KMS-11 (cell line): ENCODE measurements around the gene GTPBP1.

ENCODE experiments used
- H2AFZ ChIP-seq: fragments of 200-600 bp; sonication (generic); 2 replicates; pipeline ENCODE4 v1.6.1; 2016; ENCODE audit warnings: antibody characterized with exemption, mixed run types, low read depth
- H3K27ac ChIP-seq: fragments of 200-600 bp; sonication (generic); 2 replicates; pipeline ENCODE4 v1.6.1; 2016; ENCODE audit warnings: mild to moderate bottlenecking, mixed run types
- H3K27me3 ChIP-seq: fragments of 200-600 bp; sonication (generic); 2 replicates; pipeline ENCODE4 v1.6.1; 2017; ENCODE audit warnings: mild to moderate bottlenecking, low read depth, mixed run types, moderate library complexity; ENCODE audit not compliant: insufficient read depth
- H3K36me3 ChIP-seq: fragments of 200-600 bp; sonication (generic); 2 replicates; pipeline ENCODE4 v1.6.1; 2017; ENCODE audit warnings: mild to moderate bottlenecking, mixed run types; ENCODE audit not compliant: insufficient read depth
- H3K4me1 ChIP-seq: fragments of 200-600 bp; sonication (generic); 2 replicates; pipeline ENCODE4 v1.6.1; 2016; ENCODE audit warnings: mild to moderate bottlenecking, low read depth, mixed run types; ENCODE audit not compliant: poor library complexity, severe bottlenecking
- H3K4me2 ChIP-seq: fragments of 200-600 bp; sonication (generic); 2 replicates; pipeline ENCODE4 v1.7.0; 2016; ENCODE audit warnings: mild to moderate bottlenecking, mixed run types
- H3K4me3 ChIP-seq: fragments of 200-600 bp; sonication (generic); IDR thresholded peaks from 2 replicates; pipeline ENCODE4 v1.6.1; 2017; ENCODE audit warnings: low read depth, low read length, mixed read lengths; ENCODE audit not compliant: insufficient read depth
- H3K79me2 ChIP-seq: fragments of 200-600 bp; sonication (generic); 2 replicates; pipeline ENCODE4 v1.6.1; 2016; ENCODE audit warnings: low read depth, mixed run types; ENCODE audit not compliant: insufficient read depth
- H3K9ac ChIP-seq: fragments of 200-600 bp; sonication (generic); 2 replicates; pipeline ENCODE4 v1.6.1; 2016; ENCODE audit warnings: mild to moderate bottlenecking, mixed run types
- H4K20me1 ChIP-seq: fragments of 200-600 bp; sonication (generic); 2 replicates; pipeline ENCODE4 v1.6.1; 2016; ENCODE audit warnings: mild to moderate bottlenecking, mixed run types; ENCODE audit not compliant: insufficient read depth
- TF ChIP-seq, protein P1 (sequence below): fragments of 200-600 bp; sonication (generic); conservative IDR thresholded peaks from 2 replicates; pipeline ENCODE4 v1.6.1; 2017; ENCODE audit warnings: low read depth, mild to moderate bottlenecking, antibody characterized with exemption, low read length, moderate library complexity, mixed read lengths

Gene GTPBP1

DNA sequence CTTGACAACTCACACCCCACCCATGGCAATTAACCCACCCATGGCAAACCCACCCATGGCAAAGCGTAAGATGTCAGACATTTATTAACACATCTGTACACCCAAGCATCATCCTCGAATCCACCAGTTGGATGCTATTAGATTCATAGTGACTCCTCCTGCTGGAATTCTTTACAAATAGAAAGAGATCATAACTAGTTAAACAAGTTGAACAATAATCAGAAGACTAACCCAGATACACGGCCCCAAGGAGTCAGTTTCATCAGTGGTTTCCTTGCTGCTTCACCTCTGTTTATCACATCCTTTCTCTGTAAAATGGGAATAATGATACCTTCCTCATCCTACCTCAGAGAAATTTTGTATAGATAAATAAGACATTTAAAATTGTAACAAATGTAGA, 5.1 kb downstream of the GTPBP1 start:
- H2AFZ ChIP-seq: no peak overlapping the region
- H3K27me3 ChIP-seq: no peaks in the 10 kb centered on the region
- TF ChIP-seq, protein P1, sequence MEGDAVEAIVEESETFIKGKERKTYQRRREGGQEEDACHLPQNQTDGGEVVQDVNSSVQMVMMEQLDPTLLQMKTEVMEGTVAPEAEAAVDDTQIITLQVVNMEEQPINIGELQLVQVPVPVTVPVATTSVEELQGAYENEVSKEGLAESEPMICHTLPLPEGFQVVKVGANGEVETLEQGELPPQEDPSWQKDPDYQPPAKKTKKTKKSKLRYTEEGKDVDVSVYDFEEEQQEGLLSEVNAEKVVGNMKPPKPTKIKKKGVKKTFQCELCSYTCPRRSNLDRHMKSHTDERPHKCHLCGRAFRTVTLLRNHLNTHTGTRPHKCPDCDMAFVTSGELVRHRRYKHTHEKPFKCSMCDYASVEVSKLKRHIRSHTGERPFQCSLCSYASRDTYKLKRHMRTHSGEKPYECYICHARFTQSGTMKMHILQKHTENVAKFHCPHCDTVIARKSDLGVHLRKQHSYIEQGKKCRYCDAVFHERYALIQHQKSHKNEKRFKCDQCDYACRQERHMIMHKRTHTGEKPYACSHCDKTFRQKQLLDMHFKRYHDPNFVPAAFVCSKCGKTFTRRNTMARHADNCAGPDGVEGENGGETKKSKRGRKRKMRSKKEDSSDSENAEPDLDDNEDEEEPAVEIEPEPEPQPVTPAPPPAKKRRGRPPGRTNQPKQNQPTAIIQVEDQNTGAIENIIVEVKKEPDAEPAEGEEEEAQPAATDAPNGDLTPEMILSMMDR: no peak
- no peak overlapping the region for H3K9ac ChIP-seq
- 0 out of 2 replicates have a peak, but pooled peaks cover 3% of the 10 kb centered on the region for H3K36me3 ChIP-seq
- no peak overlapping the region for H3K4me2 ChIP-seq
- H3K79me2 ChIP-seq: peaks cover 90% of the 10 kb centered on the region
- peaks cover 23% of the 10 kb centered on the region for H3K4me1 ChIP-seq
- no peak overlapping the region for H3K4me3 ChIP-seq
- no peak overlapping the region for H3K27ac ChIP-seq
- peaks cover 8% of the 10 kb centered on the region for H4K20me1 ChIP-seq

DNA sequence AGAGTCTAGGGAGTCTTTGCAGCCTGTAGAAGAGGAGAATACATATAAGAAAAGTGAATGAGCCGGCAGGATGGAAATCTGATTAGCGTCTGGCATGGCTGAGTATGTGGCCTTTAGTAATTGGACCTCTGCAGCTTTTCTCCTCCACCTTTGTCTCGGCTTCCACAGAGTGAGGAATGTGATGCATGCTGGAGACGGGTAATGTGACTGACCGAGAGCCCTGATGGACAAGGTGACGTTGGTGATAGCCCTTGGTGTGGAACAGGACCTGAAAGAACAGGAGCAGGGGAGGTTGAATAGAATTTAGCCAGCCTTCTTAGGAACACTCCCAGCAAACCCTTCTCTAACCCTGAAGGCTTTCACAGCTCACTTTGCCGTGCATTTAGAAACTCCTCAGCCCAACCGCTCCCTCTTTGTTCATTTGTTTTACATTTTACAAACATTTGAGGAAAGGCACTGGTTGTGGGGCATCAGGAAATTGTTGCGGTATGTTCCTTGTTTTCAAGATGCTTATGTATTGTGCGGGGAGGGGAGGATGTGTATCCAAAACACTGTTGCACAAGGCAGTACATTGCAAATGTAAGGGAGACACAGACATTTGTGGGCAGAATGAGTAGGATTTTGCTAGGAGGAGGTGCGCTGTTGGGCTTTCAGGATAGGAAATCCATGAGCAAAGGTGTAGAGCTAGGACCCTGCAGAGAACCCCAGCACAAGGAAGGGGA, 6.9 kb downstream of the GTPBP1 start:
- H4K20me1 ChIP-seq: peaks cover 8% of the 10 kb centered on the region; the same call in 1 of the 2 replicates
- peaks cover 75% of the 10 kb centered on the region for H3K79me2 ChIP-seq
- H3K27me3 ChIP-seq: no peaks in the 10 kb centered on the region
- TF ChIP-seq, protein P1: no peak
- no peak overlapping the region for H3K27ac ChIP-seq
- H3K4me2 ChIP-seq: no peak overlapping the region
- no peak overlapping the region for H2AFZ ChIP-seq
- H3K36me3 ChIP-seq: 0 out of 2 replicates have a peak, but pooled peaks cover 3% of the 10 kb centered on the region
- H3K4me3 ChIP-seq: no peak overlapping the region
- H3K4me1 ChIP-seq: peaks cover 15% of the 10 kb centered on the region
- no peak overlapping the region for H3K9ac ChIP-seq

DNA sequence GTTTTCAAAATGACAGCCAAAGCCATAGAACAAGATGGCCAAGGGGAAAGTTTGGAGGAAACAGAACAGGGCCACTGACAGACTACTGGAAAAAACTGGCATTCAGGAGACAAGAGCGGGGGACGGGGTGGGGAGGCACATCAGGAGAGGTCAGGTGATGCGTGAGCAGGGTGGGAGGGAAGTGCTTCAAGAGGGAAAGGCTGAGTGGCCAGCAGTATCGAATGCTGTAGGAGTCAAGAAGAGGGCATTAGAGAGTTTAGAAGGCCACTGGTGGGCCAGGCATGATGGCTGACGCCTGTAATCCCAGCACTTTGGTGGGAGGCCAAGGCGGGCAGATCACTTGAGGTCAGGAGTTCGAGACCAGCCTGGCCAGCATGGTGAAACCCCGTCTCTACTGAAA, 8.2 kb downstream of the GTPBP1 start:
- Histone ChIP-seq H3K79me2 (peaks cover 62% of the 10 kb centered on the region; the same call in 1 of the 2 replicates), H3K36me3 (0 out of 2 replicates have a peak, but pooled peaks cover 3% of the 10 kb centered on the region), H3K4me2 (no peak overlapping the region), H3K27me3 (no peaks in the 10 kb centered on the region), H3K4me3 (no peak overlapping the region), H3K4me1 (peaks cover 3% of the 10 kb centered on the region), H3K27ac (no peak overlapping the region), H2AFZ (no peak overlapping the region), H4K20me1 (peaks cover 8% of the 10 kb centered on the region; the same call in 1 of the 2 replicates), H3K9ac (no peak overlapping the region)
- TF ChIP-seq, protein P1: no peak

DNA sequence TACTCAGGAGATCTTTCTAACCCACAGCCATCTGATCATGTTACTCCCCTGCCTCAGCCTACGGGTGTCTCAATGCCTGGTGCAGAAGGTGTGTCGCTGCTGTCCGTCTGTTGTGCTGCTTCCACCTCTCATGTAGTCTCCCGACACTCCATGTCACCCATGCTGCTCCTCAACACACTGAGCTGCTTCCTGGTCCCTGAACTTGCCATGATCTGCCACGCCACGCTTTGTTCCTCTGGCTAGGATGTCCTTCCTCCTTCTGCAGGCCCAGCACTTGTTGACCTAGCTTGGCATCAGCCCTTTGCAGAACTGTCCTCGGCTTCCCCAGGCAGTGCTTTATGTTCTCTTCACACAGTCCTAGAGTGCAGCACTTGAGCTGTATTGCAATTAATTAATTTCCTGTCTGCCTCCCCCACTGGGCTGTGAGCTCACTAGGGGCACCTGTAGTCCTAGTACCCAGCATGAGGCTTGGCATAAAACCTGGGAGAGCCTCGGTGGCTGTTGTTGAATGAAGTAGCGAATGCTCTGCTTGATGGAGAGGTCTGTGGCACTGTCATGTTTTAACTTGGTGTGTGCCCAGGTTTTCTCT, 9.5 kb downstream of the GTPBP1 start:
- no peak overlapping the region for H2AFZ ChIP-seq
- no peak overlapping the region for H3K9ac ChIP-seq
- H3K36me3 ChIP-seq: no peaks in the 10 kb centered on the region
- no peak overlapping the region for H3K27ac ChIP-seq
- peaks cover 49% of the 10 kb centered on the region; the same call in 1 of the 2 replicates for H3K79me2 ChIP-seq
- TF ChIP-seq, protein P1: no peak
- peaks cover 8% of the 10 kb centered on the region; the same call in 1 of the 2 replicates for H4K20me1 ChIP-seq
- no peak overlapping the region for H3K4me3 ChIP-seq
- H3K4me2 ChIP-seq: no peak overlapping the region
- H3K27me3 ChIP-seq: no peaks in the 10 kb centered on the region
- no peaks in the 10 kb centered on the region for H3K4me1 ChIP-seq
